ENCODE measurements around the gene CFAP74.

GRCh38 chr1:1914101-1914970 is 89.2 kb downstream of the CFAP74 start:
- TF ChIP-seq POLR2A (IDR thresholded peaks at IDR 0.05), result no peak
- TF ChIP-seq CTCF (IDR thresholded peaks at IDR 0.05), result no peak
